GM21619 (cell line): Measurements from ENCODE around the gene ERP29.
A peak's percentile ranks its signal among the peaks of the same experiment; 100 is the strongest.
"Not testable (repeated sequence)": the region's sequence is repeated elsewhere in the genome, so short reads cannot be mapped to it uniquely, and the experiment has no call there.

ENCODE experiments used
- ATAC-seq: cut with Tn5 transposase; IDR thresholded peaks from one replicate; pipeline ENCODE4 v1.9.1; 2021; ENCODE audit not compliant: unreplicated experiment

Gene ERP29

GRCh38 chr12:112001576-112001975, 11.7 kb upstream of the ERP29 start:
- ATAC-seq, result no peak

DNA sequence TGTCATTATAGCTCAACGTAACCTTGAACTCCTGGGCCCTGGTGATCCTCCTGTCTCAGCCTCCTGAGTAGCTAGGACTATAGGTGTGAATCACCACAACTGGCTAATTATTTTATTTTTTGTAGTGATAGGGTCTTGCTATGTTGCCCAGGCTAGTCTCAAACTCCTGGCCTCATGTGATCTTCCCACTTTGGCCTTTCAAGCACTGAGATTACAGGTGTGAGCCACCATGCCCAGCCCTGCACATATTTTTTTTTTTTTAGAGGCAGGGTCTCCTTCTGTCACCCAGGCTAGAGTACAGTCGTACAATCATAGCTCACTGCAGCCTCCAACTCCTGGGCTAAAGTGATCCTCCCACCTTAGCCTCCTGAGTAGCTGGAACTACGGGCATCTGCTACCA, 9.2 kb upstream of the ERP29 start:
- ATAC-seq, result no peak

DNA sequence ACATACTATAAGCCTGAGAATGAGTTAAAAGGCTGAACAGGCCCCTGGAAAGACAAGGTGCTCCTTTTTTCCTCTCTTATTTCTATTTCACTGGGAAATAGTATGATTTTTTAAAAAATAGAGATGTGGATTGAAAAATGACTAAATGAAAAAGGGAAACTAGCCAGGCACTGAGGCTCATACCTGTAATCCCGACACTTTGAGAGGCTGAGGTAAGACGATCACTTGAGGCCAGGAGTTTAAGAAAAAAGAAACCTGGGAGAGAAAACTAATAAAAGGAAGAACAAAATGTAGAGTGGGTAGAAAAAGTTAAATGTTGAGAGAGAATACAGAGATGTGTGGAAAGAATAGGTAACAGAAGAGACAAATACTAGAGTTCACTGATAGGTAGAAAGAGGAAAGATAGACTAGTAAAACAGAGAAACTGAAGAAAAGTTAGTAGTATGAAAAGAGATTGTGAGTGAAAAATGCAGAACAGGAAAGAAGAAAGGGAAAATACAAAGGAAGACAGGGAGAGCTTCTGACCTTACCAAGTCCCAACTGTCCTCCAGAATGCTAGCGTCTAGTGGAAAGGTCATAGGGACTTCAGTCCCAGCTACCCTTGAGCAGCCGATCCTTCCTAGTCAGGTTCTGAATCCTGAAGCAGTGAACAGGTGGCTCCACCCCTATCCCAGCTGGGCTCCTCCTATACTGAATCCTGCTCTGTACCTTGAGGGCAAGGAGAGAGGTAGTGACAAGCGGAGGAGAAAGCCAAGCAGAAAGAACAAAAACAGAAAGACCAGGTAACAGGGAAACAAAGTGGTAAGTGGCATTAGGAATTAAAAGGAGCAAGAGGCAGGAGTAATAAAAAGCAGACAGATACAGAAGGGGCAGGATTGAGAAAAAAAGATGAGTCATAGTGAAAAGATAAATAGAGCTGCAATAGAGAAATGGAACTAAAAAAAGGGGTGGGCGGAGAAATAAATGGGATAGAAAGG, 7.5 kb upstream of the ERP29 start:
- no peak for ATAC-seq

DNA sequence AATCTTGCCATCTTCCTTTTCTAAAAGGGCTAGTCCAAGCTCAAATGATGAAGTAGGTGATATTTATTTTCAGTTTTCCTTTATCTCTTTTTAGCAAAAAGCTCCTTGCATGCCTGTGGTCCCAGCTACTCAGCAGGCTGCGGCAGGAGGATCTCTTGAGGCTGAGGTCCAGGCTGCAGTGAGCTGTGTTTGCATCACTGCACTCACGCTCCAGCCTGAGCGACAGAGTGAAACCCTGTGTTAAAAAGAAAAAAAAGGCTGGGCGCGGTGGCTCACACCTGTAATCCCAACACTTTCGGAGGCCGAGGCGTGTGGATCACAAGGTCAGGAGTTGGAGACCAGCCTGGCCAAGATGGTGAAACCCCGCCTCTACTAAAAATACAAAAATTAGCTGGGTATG, 5.3 kb upstream of the ERP29 start:
- ATAC-seq, result no peak

GRCh38 chr12:112008918-112009317, 4.3 kb upstream of the ERP29 start:
- ATAC-seq, result no peak

GRCh38 chr12:112009596-112009995, 3.6 kb upstream of the ERP29 start:
- ATAC-seq, result not testable (repeated sequence)

DNA sequence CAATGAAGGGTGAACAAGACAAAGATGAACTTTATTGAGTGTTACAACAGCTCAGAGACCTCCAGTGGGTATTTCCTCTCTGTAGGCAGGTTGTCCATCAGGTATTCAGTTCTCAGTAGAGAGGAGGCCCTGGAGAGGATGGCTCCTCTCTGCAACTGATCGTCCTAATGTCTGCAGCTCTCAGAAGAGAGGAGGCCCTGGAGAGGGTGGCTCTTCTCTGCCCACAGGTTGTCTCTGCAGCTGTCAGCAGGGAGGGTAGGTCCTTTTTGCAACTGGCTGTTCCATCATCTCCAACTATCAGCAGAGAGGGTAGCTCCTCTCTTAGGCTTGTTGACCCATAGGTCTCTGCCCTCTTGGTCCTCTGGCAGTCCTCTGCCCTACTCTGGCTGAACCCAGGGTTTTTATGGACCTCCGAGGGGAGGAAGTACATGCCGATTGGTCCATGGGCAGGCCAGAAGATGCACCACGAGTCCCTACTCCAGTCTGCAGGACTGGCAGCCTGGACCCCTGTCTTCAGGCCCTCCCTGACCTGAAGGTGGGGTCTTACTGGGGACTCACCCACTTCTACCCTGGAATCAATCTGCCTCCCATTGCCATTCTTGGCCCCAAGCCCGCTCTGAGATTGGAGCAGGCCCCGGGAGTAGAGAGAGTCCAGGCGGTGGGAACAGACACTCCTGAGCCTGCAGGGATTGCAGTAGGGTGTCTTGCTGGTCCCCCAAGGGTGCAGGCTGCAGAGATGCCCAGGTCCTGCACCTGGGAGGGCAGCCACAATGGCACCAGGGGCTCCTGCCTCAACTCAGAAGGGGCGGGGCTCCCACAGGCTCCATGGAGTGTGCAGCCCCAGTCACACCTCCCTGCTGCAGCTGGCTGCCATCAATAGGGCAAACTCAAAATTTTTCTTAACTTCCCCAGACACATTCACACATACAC, 2.5 kb upstream of the ERP29 start:
- ATAC-seq, result no peak

DNA sequence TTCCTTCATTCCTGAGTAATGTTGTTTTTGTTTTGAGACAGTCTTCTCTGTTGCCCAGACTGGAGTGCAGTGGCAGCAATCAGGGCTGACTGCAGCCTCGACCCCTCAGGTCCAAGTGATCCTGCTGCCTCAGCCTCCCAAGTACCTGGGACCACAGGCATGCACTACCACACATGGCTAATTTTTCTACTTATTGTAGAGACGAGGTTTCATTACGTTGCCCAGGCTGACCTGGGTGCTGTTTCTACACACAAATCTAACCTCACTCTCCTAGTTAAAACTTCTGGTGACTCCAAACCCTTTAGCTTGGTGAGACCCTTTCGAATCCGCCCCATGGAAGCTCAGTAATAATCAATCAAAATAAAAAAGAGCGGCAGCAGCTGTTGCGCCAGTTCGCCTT, 1.5 kb upstream of the ERP29 start:
- ATAC-seq, result no peak

- peak; percentile 27 for ATAC-seq
Observed at GRCh38 chr12:112013601-112014402, 576 bp downstream of the ERP29 start.

GRCh38 chr12:112015938-112016337, 2.7 kb downstream of the ERP29 start:
- ATAC-seq, result no peak

DNA sequence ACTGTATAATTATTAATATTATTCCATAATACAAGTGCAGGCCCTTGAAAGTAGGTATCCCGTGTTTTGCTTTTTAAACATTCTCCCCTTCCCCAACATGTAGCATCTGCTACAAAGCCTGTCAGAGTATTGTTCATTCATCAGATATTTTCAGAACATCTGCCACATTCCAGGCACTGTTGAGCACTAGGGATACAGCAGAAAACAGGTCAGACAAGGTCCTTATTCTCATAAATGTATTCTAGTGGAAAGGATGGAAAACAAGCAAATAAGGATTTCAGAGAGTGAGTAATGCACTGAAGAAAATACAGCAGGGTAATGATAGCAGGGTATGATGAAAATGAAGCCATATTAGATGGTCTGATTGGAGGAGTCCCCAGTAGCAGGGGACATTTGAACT, 3.8 kb downstream of the ERP29 start:
- no peak for ATAC-seq

GRCh38 chr12:112018571-112019237, 5.5 kb downstream of the ERP29 start:
- no peak for ATAC-seq

- ATAC-seq, result no peak
Observed at GRCh38 chr12:112020947-112021457, 7.8 kb downstream of the ERP29 start.

DNA sequence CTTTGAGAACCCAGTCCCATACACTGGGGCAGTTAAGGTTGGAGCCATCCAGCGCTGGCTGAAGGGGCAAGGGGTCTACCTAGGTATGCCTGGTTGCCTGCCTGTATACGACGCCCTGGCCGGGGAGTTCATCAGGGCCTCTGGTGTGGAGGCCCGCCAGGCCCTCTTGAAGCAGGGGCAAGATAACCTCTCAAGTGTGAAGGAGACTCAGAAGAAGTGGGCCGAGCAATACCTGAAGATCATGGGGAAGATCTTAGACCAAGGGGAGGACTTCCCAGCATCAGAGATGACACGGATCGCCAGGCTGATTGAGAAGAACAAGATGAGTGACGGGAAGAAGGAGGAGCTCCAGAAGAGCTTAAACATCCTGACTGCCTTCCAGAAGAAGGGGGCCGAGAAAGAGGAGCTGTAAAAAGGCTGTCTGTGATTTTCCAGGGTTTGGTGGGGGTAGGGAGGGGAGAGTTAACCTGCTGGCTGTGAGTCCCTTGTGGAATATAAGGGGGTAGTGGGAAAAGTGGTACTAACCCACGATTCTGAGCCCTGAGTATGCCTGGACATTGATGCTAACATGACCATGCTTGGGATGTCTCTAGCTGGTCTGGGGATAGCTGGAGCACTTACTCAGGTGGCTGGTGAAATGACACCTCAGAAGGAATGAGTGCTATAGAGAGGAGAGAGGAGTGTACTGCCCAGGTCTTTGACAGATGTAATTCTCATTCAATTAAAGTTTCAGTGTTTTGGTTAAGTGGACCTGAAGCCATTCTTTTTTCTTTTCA, 9.2 kb downstream of the ERP29 start:
- ATAC-seq, result no peak

- no peak for ATAC-seq
Observed at GRCh38 chr12:112023759-112024396, 10.7 kb downstream of the ERP29 start.

DNA sequence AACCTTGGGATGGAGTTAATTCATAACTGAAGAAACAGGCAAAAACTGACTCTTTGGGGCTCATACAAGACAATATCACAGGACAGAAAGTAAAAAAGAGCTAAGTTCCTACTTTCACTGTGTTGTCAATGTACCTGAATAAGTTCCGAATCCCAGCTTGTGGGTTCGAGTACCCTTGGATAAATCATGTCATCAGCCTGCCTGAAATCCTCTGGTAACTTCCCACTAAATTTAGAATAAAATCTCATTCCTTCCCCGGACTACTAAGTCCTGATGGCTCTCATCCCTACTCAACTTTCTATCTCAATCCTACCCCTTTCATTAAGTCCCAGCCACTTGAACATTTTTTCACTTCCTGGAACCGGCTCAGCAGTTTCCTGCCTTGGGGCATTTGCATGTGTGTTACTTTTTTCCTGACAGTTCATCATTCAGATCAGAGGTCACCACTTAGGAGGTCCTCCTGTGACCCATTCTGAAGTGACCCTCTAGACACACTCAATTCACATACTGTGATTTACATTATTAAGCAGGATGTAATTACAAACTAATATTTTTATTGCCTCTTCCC, 12.7 kb downstream of the ERP29 start:
- ATAC-seq, result no peak

DNA sequence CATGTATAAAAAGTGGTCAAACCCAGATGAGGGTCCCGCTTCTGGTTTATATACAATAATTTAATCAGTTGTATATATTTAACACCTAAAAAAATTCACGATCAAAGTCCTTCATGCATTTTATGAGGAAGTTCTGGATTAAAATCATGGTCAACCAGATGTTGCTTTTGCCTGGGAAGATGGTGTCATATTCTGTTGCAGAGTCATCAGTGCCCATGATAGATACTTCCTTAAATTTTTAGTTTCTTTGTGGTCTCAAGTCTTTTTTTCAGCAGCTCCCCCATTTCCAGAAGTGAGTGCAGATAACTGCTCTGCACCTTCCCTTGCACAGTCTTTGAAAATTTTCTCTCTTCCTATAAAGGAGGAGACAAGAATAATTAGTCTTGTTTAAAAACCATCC, 16.1 kb downstream of the ERP29 start:
- ATAC-seq, result no peak

GRCh38 chr12:112031472-112031871, 18.2 kb downstream of the ERP29 start:
- ATAC-seq, result no peak

- no peak for ATAC-seq
Observed at GRCh38 chr12:112032292-112032691, 19.1 kb downstream of the ERP29 start.
